A172 (cell line): ENCODE data around the gene RPS6KA3. TPM values are rescaled to one million over a fixed set of nuclear protein-coding genes. Genes with fewer than 3 reads are reported as not detected.
"Not testable (repeated sequence)": the region's sequence is repeated elsewhere in the genome, so short reads cannot be mapped to it uniquely, and the experiment has no call there.

Source experiments
- DNase-seq: peaks from one replicate; pipeline ENCODE4 v3.0.0-alpha.2; 2015; ENCODE audit warnings: low spot score
- total RNA-seq: library from RNA; depleted of rRNA; stranded (reverse); fragments of >200 nt; shearing (Covaris generic); gene quantifications from 2 replicates; pipeline ENCODE4 v1.2.3, GENCODE V29; 2014

Gene RPS6KA3
- total RNA-seq, 1 experiment from 2014 or later: 62.5 TPM

DNA sequence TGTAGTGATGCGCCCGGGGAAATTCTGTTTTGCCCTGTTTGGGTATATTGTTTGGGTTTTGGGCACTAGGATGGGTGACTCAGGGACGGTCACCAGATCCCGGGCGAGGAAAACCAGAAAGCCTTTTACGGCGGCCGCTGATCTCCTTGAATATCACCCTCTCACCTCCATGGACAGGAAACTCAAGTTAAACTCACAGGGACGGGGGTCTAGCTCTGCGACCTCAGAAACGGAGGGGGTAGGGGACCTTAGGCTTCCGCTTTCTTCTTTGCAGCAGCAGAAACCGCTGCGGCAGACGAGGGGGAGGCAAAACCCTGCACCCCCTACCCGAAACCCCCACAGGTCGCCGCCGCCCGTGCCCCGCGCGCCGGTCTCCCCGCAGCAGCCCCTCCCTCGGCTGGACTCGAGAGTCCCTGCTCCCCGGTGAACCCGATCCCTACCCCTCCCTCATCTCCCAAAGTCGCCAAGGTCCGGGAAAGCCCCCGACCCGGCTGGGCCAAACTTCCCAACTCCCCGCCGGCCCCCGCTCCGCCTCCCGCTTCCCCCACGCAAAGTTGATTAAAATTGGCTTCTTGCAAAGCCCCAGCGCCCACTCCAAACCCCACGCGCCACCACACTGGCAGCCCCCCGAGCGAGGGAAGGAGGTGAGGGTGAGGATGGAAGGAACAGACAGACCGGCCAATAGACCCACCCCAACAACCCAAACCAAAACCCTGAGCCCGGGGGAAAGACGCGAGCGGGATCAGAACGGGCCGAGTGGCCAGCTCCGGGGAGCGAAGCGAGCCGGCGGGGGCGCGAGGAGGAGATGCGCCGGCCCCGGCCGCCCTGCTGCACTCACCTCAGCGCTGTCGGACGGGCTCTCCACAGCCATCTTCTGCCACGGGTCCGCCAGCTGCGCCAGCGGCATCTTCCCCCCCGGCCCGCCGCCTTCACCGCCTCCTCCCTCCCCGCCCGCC lies 705 bp downstream of the RPS6KA3 start:
- peak; percentile 26 for DNase-seq

DNA sequence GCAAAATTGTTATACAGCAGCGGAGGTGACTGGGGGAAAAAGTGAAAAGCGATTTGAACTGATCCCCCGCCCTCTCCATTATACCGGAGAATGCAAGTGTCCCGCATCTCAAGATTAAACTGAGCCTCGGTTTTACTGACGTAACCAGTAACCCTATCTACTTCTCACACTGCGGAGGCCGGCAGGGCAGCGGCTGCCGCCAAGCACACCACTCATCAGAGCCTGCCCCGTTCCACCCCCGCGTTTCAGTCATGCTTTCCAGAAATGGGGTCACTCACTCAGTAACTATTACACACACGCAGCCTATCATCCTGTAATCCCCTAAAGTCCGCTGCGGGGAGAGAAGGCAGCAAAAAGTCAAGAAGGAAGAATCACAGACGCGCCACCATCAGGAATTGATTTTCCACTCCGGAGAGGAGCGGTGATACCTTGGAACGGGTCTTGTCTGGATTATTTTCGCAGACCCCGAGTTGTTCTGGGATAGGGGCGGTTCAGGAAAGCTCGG lies 1.4 kb downstream of the RPS6KA3 start:
- DNase-seq: peak; percentile 64

DNA sequence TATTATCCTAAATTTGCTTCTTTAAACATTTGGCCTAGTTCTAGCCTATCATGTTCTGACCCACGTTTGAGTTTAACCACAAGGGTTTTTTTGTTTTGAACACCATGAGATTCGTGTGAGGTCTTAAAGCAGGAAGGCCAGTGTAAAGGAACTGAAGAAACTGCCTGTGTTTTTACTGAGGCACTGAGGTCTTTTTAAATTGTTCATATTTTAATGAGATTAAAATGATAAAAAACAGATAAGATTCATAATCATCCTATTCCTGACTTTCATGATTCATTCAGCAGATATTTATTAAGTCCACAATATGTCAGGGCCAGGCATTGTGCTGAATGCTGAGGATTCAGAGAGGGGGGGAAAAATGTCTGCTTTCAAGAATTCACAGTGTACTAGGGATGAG lies 3.2 kb downstream of the RPS6KA3 start:
- DNase-seq: peak; percentile 40

DNA sequence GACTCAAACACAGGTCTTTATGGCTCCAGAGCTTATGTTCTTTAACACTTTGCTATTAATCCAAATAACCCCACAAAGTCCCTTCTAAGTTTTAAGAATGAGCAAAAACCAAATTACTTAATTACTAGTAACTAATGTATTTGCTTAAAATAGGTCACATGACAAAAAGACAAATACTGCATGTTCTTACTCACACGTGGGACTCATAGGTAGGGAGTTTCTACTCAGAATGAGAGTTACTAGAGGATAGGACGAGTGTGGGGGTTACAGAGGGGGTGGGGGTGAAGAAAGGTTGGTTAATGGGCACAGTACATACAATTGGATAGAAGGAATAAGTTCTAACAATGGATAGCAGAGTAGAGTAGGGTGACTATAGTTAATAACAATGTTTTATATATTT lies 5.8 kb downstream of the RPS6KA3 start:
- no peak for DNase-seq

DNA sequence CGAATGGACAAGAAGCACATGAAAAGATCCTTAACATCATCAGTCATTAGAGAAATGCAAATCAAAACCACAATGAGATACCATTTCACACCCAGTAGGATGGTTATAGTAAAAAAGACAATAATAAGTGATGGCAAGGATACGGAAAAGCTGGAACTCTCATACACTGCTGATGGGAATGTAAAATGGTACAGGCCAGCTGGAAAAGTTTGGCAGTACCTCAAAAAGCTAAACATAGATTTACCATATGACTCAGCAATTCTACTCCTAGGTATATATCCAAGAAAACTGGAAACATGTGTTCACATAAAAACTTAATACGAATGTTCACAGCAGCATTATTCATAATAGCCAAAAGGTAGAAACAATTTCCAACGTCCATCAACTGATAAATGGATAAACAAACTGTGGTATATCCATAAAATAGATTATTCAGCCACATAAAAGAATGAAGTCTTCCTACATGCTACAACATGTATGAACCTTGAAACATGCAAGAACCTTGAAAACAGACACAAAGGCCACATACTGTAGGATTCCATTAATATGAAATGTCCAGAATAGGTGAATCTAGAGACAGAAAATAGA lies 11.9 kb downstream of the RPS6KA3 start:
- DNase-seq: peak; percentile 43

DNA sequence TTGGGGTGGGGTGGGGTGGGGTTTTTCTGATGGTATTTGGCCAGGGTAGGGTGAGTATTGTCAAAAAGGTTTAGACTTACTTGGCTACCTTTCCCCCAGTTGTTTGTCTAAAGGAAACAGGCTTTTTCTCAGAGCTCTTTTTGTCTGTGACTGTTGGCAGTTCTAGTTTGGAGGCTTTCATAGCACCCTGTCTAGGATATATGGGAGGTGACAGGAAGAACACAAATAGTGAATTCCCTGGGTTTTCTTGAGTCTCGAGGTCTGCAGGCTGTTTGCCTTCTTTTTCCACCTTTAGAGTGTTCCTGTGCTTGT lies 13.5 kb downstream of the RPS6KA3 start:
- no peak for DNase-seq

DNA sequence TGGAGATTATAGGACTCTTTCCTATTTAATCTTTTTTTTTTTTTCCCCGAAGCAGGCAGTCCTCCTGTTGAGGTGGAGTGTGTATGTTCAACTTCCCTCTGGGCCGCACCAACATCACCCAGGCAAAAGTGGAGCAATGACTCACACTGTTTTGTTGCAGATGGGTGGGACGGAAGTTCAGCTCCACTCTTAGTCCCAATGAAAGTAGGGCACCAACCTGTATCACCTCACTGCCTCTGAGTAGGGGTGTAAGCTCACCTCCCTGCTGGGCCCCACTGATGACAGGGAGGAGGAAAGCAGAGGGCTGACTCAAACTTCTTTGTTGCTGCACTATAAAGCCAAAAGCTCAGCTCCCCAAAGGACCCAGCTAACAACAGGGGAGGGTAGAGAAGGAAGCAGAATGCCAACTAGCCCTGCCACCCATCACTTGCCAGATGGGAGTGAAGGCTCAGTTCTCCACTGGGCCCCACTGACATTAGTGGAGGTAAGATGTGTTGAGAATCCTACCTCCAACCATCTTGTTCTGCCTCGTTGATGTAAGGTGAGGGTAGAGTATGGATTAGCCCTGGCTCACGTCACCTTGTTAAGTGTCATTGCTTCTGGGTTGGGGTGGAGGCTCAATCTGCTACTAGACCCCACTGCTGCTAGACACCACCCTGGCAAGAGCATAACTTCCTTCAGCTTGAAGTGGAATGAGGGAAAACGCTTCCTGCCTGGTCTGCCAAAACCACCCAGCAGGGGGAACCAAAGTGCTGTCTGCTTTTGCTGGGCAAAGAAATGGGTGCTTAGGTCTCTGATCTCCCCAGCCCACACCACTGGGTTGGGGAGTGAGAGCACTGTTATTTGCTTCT lies 14.1 kb downstream of the RPS6KA3 start:
- peak; percentile 66 for DNase-seq

DNA sequence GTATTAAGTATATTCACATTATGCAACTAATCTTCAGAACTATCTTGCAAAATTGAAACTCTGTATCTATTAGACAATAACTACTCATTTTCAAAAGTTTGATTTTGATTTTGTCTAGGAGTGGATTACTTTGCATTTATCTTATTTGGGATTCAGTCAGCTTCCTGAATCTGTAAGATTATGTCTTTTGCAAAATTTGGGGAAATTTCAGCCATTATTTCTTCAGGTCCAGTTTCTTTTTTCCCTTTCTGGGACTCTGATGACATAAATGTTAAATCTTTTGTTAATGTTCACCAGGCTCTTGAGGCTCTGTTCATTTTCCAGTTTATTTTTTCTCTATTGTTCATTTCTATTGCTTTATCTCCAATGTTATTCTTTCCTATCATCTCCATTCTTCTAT lies 15.0 kb downstream of the RPS6KA3 start:
- DNase-seq: no peak

DNA sequence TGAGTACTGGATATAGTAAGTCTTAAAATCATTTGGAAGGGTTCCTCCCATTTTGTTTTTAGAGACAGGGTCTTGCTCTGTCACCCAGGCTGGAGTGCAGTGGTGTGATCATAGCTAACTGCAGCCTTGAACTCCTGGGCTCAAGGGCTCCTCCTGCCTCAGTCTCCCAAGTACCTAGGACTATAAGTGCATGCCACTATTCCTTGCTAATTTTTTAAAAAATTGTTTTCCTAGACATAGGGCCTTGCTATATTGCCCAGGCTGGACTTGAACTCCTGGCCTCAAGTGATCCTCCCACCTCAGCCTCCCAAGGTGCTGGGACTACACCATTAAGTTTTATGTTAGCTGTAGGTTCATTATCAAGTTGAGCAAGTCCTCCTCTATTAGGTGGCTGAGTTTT lies 16.6 kb downstream of the RPS6KA3 start:
- not testable (repeated sequence) for DNase-seq

DNA sequence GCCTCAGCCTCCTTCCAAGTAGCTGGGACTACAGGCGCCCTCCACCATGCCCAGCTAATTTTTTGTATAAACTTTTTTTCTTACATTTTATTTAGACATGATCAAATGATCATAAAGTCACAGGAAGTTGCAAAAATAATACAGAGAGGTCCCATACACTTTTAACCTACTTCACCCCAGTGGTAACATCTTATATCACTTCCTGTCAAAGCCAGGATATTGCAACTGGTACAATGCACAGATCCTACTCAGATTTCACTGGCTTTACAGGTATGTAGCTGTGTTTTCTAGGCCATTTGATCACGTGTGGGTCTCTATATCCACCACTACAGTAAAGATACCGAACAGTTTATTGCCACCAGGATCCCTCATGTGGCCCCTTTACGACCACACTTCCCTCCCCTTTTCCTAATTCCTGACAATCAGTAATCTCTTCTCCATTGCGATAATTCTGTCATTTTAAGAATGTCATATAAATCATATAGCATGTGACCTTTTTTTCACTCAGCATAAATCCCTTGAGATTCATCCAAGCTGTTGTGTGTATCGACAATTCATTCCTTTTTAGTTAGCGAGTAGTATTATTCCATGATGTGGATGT lies 18.0 kb downstream of the RPS6KA3 start:
- DNase-seq: no peak

DNA sequence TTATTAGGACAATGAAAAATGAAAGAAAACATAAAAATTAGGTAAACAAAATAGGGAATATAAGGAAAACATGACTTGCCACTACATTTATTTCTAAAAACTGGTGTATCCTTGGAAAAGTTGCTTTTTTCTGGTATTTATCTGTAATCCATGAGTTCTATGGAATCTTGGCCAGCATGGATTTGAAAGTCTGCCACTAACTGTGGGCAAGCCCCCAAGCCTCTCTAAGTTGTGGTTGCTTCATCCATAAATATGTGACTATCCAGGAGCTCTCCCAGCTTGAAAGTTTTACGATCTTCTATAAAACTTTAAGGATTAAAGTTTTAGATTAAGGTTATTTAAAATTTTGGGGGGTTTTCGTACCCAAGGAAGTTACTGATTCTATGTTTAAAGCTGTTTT lies 21.8 kb downstream of the RPS6KA3 start:
- no peak for DNase-seq

DNA sequence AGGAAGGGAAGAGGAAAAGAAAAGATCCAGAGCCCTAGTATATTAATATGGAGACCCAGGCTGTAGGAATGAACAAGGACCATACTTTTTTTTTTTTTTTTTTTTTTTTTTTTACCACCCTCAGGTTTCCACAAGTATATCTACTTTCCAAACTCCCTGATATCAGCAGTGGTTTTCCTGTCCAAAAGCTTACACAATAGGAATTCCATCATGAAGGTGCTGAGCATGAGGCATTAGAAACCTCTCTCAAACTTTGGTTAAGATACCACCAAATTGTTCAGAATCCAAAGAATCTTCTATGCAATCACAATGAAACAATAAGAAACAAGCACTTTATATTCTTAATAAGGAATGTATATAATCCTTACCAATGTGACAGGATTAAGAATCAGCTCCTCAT lies 26.5 kb downstream of the RPS6KA3 start:
- DNase-seq: no peak

DNA sequence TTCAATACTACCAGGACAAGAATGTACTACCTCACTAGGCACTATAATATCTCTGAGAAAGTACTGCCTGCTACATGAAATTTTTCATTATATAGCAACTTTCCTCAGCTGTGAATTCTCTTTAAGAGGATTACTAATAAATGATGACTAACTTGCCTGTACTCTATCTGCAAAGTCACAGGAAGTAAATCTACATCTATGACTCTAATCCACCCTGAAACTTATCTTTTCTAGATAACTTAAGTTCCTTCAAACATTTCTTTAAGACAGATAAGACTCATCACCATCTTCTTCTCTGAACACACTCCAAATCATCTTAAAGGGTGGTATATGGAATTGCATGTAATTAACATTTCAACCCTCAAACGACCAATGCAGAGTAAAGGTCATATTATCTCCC lies 28.8 kb downstream of the RPS6KA3 start:
- peak; percentile 47 for DNase-seq

DNA sequence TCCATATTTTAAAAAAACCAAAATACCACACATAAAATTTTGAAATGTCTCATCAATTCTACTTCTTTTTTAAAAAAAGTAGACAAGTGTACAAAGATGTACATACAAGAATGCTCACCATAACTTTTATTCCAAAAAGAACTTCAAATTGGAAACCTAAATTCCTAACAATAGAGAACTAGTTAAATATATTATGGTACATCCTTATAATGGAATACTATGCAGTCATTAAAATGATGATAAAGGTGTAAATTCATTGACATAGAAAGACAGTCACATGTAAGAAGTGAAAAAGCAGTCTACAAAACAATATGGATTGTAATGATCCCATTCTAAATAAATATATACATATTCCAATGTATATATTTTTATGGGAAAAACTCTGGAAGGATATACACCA lies 31.0 kb downstream of the RPS6KA3 start:
- DNase-seq: no peak

DNA sequence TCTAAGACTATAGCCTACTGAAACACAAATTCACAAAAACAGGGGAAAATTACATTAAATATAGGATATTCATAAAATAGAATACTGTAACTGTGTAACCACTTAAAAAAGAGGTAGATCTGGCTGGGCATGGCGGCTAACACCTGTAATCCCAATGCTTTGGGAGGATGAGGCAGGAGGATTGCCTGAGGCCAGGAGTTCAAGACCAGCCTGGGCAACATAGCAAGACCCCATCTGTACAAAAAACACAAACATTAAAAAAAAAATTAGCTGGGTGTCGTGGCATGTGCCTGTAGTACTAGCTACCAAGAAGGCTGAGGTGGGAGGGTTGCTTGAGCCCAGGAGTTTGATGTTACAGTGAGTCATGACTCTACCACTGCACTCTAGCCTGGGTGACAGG lies 33.4 kb downstream of the RPS6KA3 start:
- DNase-seq: no peak

DNA sequence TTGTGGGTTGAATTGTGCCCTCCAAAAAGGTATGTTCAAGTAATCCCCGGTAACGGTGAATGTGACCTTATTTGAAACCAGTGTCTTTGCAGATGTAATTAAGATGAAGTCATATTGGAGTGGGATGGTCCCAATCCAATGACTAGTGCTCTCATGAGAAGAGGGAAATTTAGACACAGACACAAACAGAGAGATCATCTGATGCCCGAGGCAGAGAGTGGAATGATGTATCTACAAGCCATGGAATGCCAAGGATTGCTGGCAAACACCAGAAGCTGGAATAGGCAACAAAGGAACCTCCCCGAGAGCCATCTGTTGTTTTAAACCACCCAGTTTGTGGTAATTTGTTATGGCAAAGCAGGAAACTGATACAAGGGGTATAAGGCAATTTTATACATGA lies 35.1 kb downstream of the RPS6KA3 start:
- no peak for DNase-seq

DNA sequence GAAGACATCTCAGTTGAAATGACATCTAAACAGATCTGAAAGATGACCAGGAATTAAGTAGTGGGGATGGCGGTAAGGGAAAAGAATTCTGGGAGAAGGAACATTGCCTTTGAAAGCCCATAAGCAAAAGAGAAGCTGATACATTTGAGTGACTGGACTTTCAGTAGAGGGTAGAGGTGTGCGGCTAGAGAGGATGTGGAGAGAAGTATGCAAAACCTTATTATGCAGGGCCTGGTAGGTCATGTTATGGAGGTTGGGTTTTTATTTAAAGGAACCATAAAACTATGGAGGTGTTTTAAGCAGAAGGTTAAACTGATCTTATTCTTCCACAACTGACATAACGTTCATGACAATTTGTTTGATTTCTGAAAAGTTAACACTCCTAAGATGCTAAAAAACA lies 36.3 kb downstream of the RPS6KA3 start:
- no peak for DNase-seq

DNA sequence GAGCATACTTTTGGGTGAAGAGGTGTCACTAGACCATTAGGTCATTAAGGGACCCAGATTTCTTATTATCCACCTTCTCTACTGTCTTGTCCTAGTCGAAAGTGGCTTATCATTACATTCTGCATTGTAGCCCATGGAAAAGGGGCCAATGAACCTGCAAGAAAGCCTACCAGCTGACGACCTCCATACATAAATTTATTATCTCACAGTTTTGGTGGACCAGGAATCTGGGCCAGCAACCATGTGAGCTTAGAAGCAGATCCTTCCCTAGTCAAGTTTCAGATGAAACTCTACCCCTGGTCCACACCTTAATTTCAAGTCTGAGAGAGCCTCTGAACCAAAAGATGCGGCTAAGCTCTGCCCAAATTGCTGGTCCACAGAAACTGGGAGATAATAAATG lies 37.6 kb downstream of the RPS6KA3 start:
- no peak for DNase-seq

DNA sequence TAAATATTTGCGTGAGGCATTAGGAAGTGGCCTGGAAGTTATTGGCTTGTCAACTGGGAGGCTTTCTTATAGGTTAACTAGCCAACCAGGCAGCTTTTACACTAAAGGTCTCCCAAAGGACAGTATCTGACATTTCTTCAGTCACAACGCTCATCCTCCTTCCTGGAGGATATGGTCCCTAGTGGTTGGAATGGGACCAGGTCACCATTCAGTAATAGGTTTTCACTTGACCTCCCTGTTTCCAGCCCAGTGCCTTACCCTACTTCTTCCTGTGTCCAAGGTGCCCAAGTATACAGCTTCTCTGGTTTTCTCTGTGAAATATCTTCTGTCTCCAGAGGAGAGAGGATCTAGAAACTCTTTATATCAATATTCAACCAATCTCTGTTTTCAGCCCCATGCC lies 38.5 kb downstream of the RPS6KA3 start:
- no peak for DNase-seq

DNA sequence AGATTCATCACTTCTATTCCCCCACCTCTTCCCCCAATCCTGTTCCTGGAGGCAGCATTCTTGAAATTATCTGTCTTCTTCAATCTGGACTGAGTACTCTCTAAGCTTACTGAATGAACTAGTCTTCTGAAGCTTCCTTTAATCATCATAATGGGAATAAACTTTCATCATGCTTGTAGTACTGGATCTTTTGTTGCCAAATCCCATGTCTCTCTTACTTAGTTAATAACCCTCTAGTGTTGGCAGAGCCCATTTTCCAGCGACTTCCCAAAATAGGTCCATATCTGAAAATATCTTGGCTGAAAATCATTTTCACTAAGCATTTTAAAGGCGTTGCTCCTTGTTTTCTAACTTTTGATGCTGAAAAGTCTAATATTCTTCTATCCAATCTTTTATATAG lies 39.6 kb downstream of the RPS6KA3 start:
- DNase-seq: no peak

DNA sequence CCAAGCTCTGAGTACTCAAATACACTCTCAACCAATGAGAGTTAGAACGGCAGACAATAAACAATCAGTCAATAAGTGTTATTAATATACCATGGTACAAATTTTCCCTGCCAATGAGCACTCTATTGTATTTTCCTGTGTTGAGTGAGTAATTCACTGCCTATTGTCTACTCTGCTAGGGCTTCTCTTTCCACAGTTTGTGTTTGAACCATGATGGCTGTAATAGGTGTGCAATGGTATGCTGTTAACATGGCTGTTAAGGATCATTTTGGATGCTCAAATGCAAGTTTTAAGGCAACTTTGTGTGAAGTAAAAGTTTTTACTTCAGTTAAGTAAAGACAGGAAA lies 41.2 kb downstream of the RPS6KA3 start:
- DNase-seq: no peak

DNA sequence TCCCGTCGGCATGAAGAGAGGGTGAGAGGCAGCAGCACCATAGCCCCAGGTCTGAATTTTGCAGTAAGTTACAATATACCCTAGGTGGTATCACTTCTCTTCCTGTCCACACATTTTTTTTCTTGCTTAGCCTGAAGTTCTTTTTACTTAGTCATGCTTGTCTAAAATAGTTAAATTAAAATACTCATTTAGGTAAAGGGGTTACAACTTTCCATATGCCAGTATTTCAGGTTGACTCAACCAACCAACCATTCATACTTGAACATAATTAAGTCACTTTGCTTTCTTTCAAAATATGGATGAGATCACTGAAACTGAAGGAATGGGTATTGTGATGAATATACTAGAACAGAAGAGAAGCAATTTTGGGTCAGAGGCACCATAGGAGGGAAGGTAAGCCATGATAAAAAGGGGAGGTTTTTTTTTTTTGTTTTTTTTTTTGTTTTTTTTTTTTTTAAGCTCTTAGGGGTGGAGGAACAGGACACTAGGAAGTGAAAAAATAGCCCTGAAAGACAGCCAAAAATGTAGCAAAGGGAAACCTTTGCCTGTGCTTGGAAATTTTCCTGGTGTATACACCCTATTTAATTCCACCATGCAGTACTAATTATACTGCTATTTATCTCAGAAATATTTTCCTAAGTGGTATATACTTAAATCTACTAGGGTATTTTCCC lies 41.8 kb downstream of the RPS6KA3 start:
- DNase-seq: peak; percentile 40
